ENCODE data around the gene BCL6. TPM values are rescaled to one million over a fixed set of nuclear protein-coding genes. Genes with fewer than 3 reads are reported as not detected.

Gene BCL6
- total and polyA plus RNA-seq, 4 donors, result 7.8 to 71.8 (median 13.3) TPM

DNA sequence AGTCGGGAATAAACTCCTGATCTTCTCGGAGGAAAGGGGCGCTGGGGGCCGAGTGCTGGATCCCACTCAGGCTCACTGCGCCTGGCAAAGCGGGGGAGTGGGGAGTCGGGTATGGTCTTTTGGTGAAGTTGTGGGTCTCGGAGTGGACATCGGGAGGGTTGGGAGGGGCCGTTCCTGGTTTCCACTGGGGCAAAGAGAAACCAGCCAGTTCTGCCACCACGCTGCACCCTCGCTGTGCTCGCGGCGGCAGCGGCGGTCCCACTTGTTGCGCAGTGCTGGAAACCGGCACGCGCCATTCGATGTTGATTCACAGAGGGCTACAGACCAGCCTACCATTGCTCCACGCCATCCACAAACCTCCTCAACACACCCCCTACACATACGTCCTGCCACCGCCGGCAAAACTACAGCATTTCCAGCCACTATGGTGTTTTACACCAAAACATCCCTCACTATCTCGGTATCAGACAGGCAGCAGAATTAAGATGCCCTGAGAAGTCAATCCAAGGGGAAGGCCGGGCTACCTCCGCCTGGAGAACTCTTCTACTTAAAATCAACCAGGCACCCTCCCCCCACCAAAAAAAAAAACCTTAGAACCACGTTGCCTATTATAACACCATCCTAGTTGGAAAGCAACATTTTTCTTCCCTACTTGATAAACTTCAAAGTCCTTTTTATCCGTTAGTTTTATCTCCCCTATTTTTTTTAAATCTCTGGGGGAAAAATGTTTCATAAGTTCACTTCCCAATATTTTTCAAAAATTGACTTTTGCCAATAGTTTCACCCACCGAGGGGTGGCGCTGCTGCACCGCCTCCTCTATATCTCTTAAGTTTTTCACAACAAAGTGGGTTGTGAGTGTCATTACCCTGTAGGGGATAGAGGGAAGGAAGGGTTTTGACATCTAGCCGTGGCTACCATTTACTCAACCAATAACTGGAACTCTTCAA lies 3.6 kb downstream of the BCL6 start:
- Histone ChIP-seq H3K36me3 (ENCODE audit: control insufficient read depth in 4 of 4, insufficient read depth in 3 of 4, low read depth in 1 of 4, low read length in 3 of 4) (no peaks in the 10 kb centered on the region), H3K4me3 (ENCODE audit: low read depth in 1 of 3, low read length in 3 of 3) (peak overlapping the region; percentile 71 to 97 (median 76)), H3K27me3 (ENCODE audit: control insufficient read depth in 4 of 4, insufficient read depth in 4 of 4, low read length in 3 of 4) (no peaks in the 10 kb centered on the region), H3K9ac (ENCODE audit: low read depth in 1 of 2, low read length in 2 of 2) (peak overlapping the region; percentile 97 to 100), H3K4me1 (ENCODE audit: control insufficient read depth in 4 of 4, insufficient read depth in 4 of 4, low read length in 3 of 4) (peaks cover 0 to 44% (median 17%) of the 10 kb centered on the region in 4 donors), H3K27ac (ENCODE audit: low read depth in 1 of 2, low read length in 2 of 2) (peak overlapping the region; percentile 100), H3K9me3 (ENCODE audit: control insufficient read depth in 4 of 4, low read length in 3 of 4) (no peaks in the 10 kb centered on the region)
- under 1% methylated on average over 35 of the region's 35 CpGs for WGBS
- DNase-seq (ENCODE audit: low spot score), result peak; percentile 75
- TF ChIP-seq, protein P1, sequence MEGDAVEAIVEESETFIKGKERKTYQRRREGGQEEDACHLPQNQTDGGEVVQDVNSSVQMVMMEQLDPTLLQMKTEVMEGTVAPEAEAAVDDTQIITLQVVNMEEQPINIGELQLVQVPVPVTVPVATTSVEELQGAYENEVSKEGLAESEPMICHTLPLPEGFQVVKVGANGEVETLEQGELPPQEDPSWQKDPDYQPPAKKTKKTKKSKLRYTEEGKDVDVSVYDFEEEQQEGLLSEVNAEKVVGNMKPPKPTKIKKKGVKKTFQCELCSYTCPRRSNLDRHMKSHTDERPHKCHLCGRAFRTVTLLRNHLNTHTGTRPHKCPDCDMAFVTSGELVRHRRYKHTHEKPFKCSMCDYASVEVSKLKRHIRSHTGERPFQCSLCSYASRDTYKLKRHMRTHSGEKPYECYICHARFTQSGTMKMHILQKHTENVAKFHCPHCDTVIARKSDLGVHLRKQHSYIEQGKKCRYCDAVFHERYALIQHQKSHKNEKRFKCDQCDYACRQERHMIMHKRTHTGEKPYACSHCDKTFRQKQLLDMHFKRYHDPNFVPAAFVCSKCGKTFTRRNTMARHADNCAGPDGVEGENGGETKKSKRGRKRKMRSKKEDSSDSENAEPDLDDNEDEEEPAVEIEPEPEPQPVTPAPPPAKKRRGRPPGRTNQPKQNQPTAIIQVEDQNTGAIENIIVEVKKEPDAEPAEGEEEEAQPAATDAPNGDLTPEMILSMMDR (IDR thresholded peaks at IDR 0.05; ENCODE audit: low read depth, low read length, missing input control), result peak; percentile 89
- TF ChIP-seq TAF1 (conservative IDR thresholded peaks at IDR 0.05) (no peak), YY1 (IDR thresholded peaks at IDR 0.05) (peak; percentile 5), RAD21 (IDR thresholded peaks at IDR 0.05) (peak; percentile 90 to 94), RXRA (IDR thresholded peaks at IDR 0.05) (peak in 1 of 2 donors; percentile 38), JUND (IDR thresholded peaks at IDR 0.05) (peak in 1 of 2 donors; percentile 7)
- TF ChIP-seq, protein P2, sequence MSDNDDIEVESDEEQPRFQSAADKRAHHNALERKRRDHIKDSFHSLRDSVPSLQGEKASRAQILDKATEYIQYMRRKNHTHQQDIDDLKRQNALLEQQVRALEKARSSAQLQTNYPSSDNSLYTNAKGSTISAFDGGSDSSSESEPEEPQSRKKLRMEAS (IDR thresholded peaks at IDR 0.05), result peak; percentile 53
- TF ChIP-seq, protein P3, sequence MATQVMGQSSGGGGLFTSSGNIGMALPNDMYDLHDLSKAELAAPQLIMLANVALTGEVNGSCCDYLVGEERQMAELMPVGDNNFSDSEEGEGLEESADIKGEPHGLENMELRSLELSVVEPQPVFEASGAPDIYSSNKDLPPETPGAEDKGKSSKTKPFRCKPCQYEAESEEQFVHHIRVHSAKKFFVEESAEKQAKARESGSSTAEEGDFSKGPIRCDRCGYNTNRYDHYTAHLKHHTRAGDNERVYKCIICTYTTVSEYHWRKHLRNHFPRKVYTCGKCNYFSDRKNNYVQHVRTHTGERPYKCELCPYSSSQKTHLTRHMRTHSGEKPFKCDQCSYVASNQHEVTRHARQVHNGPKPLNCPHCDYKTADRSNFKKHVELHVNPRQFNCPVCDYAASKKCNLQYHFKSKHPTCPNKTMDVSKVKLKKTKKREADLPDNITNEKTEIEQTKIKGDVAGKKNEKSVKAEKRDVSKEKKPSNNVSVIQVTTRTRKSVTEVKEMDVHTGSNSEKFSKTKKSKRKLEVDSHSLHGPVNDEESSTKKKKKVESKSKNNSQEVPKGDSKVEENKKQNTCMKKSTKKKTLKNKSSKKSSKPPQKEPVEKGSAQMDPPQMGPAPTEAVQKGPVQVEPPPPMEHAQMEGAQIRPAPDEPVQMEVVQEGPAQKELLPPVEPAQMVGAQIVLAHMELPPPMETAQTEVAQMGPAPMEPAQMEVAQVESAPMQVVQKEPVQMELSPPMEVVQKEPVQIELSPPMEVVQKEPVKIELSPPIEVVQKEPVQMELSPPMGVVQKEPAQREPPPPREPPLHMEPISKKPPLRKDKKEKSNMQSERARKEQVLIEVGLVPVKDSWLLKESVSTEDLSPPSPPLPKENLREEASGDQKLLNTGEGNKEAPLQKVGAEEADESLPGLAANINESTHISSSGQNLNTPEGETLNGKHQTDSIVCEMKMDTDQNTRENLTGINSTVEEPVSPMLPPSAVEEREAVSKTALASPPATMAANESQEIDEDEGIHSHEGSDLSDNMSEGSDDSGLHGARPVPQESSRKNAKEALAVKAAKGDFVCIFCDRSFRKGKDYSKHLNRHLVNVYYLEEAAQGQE (IDR thresholded peaks at IDR 0.05), result no peak

DNA sequence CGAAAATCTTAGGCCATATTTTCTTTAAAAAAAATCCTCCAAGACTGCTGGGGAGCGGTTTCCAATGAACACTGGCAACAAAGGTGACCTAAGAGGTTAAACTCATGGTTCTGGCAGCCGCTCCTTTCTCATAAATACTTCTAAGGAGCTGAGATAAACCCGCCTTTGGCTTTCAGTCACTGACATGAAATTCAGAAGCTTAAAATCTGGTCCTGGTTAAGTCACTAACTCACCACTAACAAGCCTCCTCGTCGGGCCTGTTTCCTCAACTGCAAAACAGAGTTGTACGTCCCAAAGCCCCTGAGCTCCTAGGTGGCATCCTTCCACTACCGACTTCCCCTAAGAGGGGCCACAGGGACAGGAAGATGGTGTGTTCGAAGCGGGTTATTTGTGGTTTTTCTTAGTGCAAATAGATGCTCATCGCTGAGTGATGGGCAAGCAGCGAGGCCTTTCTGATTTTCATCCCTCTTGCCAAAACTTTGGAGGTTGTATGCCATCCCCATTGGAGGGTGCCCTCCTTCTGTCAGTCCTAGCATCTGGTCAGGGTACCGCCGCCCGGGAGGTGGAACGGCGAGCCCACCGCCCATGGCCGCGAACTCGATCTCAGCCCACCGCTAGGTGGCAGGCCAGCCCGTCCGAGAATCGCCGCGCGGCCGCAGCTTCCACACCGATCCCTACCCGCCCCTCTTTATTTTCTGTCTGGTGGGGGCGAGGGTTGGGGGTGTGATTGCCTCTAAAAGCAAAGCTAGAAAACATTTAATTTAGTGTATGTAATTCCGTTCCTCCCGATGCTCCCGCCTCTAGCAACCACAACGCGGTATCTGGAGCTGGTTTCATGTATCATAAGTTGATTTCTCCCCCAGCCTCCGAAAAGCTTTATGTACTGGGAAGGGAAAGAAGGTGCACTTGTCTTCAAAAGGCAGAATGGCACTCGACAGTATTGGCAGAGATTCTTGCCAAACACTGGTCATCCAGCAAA lies 4.6 kb downstream of the BCL6 start:
- peak; percentile 76 for DNase-seq (ENCODE audit: low spot score)
- WGBS, result 3% methylated on average over 39 of the region's 39 CpGs
- H3K4me3 ChIP-seq (ENCODE audit: low read depth in 1 of 3, low read length in 3 of 3), result peak overlapping the region; percentile 71 to 97 (median 76)
- no peaks in the 10 kb centered on the region for H3K27me3 ChIP-seq (ENCODE audit: control insufficient read depth in 4 of 4, insufficient read depth in 4 of 4, low read length in 3 of 4)
- no peaks in the 10 kb centered on the region for H3K9me3 ChIP-seq (ENCODE audit: control insufficient read depth in 4 of 4, low read length in 3 of 4)
- peak overlapping the region; percentile 100 for H3K27ac ChIP-seq (ENCODE audit: low read depth in 1 of 2, low read length in 2 of 2)
- H3K4me1 ChIP-seq (ENCODE audit: control insufficient read depth in 4 of 4, insufficient read depth in 4 of 4, low read length in 3 of 4), result peaks cover 0 to 53% (median 18%) of the 10 kb centered on the region in 4 donors
- H3K36me3 ChIP-seq (ENCODE audit: control insufficient read depth in 4 of 4, insufficient read depth in 3 of 4, low read depth in 1 of 4, low read length in 3 of 4), result no peaks in the 10 kb centered on the region
- H3K9ac ChIP-seq (ENCODE audit: low read depth in 1 of 2, low read length in 2 of 2), result peak overlapping the region; percentile 97 to 100
- TF ChIP-seq, protein P3 (IDR thresholded peaks at IDR 0.05), result peak; percentile 8
- no peak for TF ChIP-seq TAF1 (conservative IDR thresholded peaks at IDR 0.05)
- no peak for TF ChIP-seq HNF4G (IDR thresholded peaks at IDR 0.05)
- TF ChIP-seq, protein P2 (IDR thresholded peaks at IDR 0.05), result no peak
- TF ChIP-seq EGR1 (IDR thresholded peaks at IDR 0.05; ENCODE audit: low read depth in 2 of 2), result no peak
- TF ChIP-seq, protein P1 (IDR thresholded peaks at IDR 0.05; ENCODE audit: low read depth, low read length, missing input control), result peak; percentile 62
- TF ChIP-seq, protein P4, sequence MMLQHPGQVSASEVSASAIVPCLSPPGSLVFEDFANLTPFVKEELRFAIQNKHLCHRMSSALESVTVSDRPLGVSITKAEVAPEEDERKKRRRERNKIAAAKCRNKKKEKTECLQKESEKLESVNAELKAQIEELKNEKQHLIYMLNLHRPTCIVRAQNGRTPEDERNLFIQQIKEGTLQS (IDR thresholded peaks at IDR 0.05), result no peak
- TF ChIP-seq SP1 (IDR thresholded peaks at IDR 0.05), result no peak
- TF ChIP-seq RXRA (IDR thresholded peaks at IDR 0.05), result no peak
- peak; percentile 24 for TF ChIP-seq NR2F2 (IDR thresholded peaks at IDR 0.05)
- no peak for TF ChIP-seq HNF4A (conservative IDR thresholded peaks at IDR 0.05)
- TF ChIP-seq RAD21 (IDR thresholded peaks at IDR 0.05), result peak; percentile 79 to 90

All from liver (tissue), 9 donors.